GM23338 (cell line): ENCODE measurements around the gene R3HCC1L.
"Not testable (repeated sequence)": the region's sequence is repeated elsewhere in the genome, so short reads cannot be mapped to it uniquely, and the experiment has no call there.

Experiments
- CREB1 ChIP-seq: fragments of 250-450 bp; sonication (Bioruptor Pico); IDR thresholded peaks from 2 replicates; pipeline ENCODE4 v1.5.0; 2020; ENCODE audit warnings: low read depth, mild to moderate bottlenecking, moderate library complexity
- EZH2 ChIP-seq: fragments of 200-600 bp; sonication (generic); IDR thresholded peaks from one replicate; pipeline ENCODE4 v1.8.0; 2017; ENCODE audit warnings: antibody characterized with exemption, mild to moderate bottlenecking, low read depth; ENCODE audit not compliant: unreplicated experiment
- EZH2phosphoT487 ChIP-seq: fragments of 200-600 bp; sonication (generic); IDR thresholded peaks from one replicate; pipeline ENCODE4 v1.8.1; 2018; ENCODE audit warnings: antibody characterized with exemption; ENCODE audit not compliant: unreplicated experiment
- JUNB ChIP-seq: IDR thresholded peaks from one replicate; pipeline ENCODE4 v1.6.1; 2016; ENCODE audit warnings: antibody characterized with exemption; ENCODE audit not compliant: unreplicated experiment
- POLR2AphosphoS5 ChIP-seq: IDR thresholded peaks from 2 replicates; pipeline ENCODE4 v1.6.1; 2016; ENCODE audit warnings: antibody characterized with exemption, low read depth
- TF ChIP-seq, protein P1 (sequence below), 2 experiments: fragments of 200-600 bp in 1 of 2; sonication (generic) in 1 of 2; conservative IDR thresholded peaks; 2 replicates each; pipeline versions ENCODE4 v1.5.1 to v1.6.1; 2016 to 2017; ENCODE audit warnings: antibody characterized with exemption in 2 of 2, low read depth in 2 of 2, mild to moderate bottlenecking in 2 of 2, moderate library complexity in 1 of 2
- TF ChIP-seq, protein P2 (sequence below): IDR thresholded peaks from one replicate; pipeline ENCODE4 v1.6.1; 2018; ENCODE audit warnings: antibody characterized with exemption; ENCODE audit not compliant: unreplicated experiment
- TF ChIP-seq, protein P3 (sequence below): IDR thresholded peaks from 2 replicates; pipeline ENCODE4 v1.6.1; 2016; ENCODE audit warnings: antibody characterized with exemption
- TF ChIP-seq, protein P4 (sequence below): fragments of 250-450 bp; sonication (Bioruptor Pico); IDR thresholded peaks from 2 replicates; pipeline ENCODE4 v1.5.0; 2020; ENCODE audit warnings: mild to moderate bottlenecking, moderate library complexity

DNA sequence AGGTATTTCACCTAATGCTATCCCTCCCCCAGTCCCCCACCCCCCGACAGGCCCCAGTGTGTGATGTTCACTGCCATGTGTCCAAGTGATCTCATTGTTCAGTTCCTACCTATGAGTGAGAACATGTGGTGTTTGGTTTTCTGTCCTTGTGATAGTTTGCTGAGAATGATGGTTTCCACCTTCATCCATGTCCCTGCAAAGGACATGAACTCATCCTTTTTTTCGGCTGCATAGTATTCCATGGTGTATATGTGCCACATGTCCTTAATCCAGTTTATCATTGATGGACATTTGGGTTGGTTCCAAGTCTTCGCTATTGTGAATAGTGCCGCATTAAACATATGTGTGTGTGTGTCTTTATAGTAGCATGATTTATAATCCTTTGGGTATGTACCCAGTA, 56.3 kb downstream of the R3HCC1L start:
- TF ChIP-seq, protein P1, sequence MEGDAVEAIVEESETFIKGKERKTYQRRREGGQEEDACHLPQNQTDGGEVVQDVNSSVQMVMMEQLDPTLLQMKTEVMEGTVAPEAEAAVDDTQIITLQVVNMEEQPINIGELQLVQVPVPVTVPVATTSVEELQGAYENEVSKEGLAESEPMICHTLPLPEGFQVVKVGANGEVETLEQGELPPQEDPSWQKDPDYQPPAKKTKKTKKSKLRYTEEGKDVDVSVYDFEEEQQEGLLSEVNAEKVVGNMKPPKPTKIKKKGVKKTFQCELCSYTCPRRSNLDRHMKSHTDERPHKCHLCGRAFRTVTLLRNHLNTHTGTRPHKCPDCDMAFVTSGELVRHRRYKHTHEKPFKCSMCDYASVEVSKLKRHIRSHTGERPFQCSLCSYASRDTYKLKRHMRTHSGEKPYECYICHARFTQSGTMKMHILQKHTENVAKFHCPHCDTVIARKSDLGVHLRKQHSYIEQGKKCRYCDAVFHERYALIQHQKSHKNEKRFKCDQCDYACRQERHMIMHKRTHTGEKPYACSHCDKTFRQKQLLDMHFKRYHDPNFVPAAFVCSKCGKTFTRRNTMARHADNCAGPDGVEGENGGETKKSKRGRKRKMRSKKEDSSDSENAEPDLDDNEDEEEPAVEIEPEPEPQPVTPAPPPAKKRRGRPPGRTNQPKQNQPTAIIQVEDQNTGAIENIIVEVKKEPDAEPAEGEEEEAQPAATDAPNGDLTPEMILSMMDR (conservative IDR thresholded peaks at IDR 0.05; ENCODE audit: low read depth in 2 of 2) = not testable (repeated sequence)
- TF ChIP-seq, protein P2, sequence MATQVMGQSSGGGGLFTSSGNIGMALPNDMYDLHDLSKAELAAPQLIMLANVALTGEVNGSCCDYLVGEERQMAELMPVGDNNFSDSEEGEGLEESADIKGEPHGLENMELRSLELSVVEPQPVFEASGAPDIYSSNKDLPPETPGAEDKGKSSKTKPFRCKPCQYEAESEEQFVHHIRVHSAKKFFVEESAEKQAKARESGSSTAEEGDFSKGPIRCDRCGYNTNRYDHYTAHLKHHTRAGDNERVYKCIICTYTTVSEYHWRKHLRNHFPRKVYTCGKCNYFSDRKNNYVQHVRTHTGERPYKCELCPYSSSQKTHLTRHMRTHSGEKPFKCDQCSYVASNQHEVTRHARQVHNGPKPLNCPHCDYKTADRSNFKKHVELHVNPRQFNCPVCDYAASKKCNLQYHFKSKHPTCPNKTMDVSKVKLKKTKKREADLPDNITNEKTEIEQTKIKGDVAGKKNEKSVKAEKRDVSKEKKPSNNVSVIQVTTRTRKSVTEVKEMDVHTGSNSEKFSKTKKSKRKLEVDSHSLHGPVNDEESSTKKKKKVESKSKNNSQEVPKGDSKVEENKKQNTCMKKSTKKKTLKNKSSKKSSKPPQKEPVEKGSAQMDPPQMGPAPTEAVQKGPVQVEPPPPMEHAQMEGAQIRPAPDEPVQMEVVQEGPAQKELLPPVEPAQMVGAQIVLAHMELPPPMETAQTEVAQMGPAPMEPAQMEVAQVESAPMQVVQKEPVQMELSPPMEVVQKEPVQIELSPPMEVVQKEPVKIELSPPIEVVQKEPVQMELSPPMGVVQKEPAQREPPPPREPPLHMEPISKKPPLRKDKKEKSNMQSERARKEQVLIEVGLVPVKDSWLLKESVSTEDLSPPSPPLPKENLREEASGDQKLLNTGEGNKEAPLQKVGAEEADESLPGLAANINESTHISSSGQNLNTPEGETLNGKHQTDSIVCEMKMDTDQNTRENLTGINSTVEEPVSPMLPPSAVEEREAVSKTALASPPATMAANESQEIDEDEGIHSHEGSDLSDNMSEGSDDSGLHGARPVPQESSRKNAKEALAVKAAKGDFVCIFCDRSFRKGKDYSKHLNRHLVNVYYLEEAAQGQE = not testable (repeated sequence)
- not testable (repeated sequence) for TF ChIP-seq EZH2; POLR2AphosphoS5; EZH2phosphoT487; CREB1 (CRISPR knock-in tag); JUNB
- TF ChIP-seq, protein P3, sequence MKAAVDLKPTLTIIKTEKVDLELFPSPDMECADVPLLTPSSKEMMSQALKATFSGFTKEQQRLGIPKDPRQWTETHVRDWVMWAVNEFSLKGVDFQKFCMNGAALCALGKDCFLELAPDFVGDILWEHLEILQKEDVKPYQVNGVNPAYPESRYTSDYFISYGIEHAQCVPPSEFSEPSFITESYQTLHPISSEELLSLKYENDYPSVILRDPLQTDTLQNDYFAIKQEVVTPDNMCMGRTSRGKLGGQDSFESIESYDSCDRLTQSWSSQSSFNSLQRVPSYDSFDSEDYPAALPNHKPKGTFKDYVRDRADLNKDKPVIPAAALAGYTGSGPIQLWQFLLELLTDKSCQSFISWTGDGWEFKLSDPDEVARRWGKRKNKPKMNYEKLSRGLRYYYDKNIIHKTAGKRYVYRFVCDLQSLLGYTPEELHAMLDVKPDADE = not testable (repeated sequence)
- TF ChIP-seq, protein P4, sequence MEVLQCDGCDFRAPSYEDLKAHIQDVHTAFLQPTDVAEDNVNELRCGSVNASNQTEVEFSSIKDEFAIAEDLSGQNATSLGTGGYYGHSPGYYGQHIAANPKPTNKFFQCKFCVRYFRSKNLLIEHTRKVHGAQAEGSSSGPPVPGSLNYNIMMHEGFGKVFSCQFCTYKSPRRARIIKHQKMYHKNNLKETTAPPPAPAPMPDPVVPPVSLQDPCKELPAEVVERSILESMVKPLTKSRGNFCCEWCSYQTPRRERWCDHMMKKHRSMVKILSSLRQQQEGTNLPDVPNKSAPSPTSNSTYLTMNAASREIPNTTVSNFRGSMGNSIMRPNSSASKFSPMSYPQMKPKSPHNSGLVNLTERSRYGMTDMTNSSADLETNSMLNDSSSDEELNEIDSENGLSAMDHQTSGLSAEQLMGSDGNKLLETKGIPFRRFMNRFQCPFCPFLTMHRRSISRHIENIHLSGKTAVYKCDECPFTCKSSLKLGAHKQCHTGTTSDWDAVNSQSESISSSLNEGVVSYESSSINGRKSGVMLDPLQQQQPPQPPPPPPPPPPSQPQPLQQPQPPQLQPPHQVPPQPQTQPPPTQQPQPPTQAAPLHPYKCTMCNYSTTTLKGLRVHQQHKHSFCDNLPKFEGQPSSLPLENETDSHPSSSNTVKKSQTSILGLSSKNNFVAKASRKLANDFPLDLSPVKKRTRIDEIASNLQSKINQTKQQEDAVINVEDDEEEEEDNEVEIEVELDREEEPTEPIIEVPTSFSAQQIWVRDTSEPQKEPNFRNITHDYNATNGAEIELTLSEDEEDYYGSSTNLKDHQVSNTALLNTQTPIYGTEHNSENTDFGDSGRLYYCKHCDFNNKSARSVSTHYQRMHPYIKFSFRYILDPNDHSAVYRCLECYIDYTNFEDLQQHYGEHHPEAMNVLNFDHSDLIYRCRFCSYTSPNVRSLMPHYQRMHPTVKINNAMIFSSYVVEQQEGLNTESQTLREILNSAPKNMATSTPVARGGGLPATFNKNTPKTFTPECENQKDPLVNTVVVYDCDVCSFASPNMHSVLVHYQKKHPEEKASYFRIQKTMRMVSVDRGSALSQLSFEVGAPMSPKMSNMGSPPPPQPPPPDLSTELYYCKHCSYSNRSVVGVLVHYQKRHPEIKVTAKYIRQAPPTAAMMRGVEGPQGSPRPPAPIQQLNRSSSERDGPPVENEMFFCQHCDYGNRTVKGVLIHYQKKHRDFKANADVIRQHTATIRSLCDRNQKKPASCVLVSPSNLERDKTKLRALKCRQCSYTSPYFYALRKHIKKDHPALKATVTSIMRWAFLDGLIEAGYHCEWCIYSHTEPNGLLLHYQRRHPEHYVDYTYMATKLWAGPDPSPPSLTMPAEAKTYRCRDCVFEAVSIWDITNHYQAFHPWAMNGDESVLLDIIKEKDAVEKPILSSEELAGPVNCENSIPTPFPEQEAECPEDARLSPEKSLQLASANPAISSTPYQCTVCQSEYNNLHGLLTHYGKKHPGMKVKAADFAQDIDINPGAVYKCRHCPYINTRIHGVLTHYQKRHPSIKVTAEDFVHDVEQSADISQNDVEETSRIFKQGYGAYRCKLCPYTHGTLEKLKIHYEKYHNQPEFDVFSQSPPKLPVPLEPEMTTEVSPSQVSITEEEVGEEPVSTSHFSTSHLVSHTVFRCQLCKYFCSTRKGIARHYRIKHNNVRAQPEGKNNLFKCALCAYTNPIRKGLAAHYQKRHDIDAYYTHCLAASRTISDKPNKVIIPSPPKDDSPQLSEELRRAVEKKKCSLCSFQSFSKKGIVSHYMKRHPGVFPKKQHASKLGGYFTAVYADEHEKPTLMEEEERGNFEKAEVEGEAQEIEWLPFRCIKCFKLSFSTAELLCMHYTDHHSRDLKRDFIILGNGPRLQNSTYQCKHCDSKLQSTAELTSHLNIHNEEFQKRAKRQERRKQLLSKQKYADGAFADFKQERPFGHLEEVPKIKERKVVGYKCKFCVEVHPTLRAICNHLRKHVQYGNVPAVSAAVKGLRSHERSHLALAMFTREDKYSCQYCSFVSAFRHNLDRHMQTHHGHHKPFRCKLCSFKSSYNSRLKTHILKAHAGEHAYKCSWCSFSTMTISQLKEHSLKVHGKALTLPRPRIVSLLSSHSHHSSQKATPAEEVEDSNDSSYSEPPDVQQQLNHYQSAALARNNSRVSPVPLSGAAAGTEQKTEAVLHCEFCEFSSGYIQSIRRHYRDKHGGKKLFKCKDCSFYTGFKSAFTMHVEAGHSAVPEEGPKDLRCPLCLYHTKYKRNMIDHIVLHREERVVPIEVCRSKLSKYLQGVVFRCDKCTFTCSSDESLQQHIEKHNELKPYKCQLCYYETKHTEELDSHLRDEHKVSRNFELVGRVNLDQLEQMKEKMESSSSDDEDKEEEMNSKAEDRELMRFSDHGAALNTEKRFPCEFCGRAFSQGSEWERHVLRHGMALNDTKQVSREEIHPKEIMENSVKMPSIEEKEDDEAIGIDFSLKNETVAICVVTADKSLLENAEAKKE (CRISPR knock-in tag) = not testable (repeated sequence)
